ENCODE data around the gene CACNB4. TPM values are rescaled to one million over a fixed set of nuclear protein-coding genes. Genes with fewer than 3 reads are reported as not detected.

The CACNB4 gene
- total and polyA plus RNA-seq, 2 of the 4 experiments (the other 2 are of a cell fraction): 0.12 to 0.36 TPM

DNA sequence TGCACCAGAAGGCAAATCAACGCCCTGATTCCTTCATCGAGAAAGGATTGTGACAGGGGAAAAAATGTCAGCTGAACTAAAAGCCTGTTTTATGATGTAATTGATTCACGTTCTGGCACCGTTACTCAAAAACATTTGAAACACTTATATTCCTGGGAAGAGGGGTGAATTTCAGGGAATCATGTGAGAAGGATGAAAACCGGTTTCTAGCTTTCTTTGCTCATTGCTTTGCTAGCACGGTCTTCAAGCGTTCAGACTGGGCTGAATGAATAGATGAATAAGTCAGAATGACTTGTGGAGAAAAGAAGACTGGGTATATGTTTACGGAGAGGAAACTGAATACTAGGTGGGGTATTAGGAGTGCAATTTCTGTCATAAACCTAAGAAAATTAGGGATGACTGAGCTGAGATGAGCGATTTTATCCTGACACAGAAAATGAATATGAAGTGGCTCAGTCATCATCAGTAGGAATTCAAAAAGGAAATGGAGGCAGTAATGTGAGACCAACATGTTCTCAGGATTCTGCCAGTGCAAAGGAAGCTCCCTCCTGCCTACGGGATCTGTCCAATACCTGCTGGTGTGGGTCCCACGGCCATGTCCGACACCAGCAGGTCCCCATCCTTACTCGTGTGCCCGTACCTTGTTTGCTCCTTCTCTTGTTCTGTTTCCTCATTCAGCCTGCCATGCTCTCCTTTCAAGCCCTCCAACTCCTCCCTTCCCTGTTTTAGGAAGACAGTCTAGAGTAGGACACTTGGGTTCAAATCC lies 146.0 kb downstream of the CACNB4 start:
- Histone ChIP-seq H3K9me1 (ENCODE audit: insufficient read depth, low read length) (no peaks in the 10 kb centered on the region), H4K8ac (ENCODE audit: low read depth in 2 of 2, low read length in 2 of 2) (no peak overlapping the region), H3K23ac (ENCODE audit: low read depth, low read length) (no peak overlapping the region), H2BK20ac (ENCODE audit: low read depth, low read length) (no peak overlapping the region), H3K27me3 (ENCODE audit: control insufficient read depth, insufficient read depth, low read length) (no peaks in the 10 kb centered on the region), H4K91ac (ENCODE audit: insufficient read depth, low read depth, low read length) (no peak overlapping the region), H3K9ac (ENCODE audit: low read depth, low read length) (no peak overlapping the region), H3K4ac (ENCODE audit: low read depth, low read length) (no peak overlapping the region), H3K4me3 (ENCODE audit: insufficient read depth, low read depth, low read length) (no peak overlapping the region), H3K27ac (ENCODE audit: insufficient read depth, low read length) (no peak overlapping the region), H3K14ac (replicated peaks; ENCODE audit: low read depth, low read length) (no peak overlapping the region), H4K5ac (ENCODE audit: low read depth, low read length) (no peak overlapping the region), H4K20me1 (ENCODE audit: insufficient read depth, low read length) (no peaks in the 10 kb centered on the region), H3K9me3 (ENCODE audit: control insufficient read depth, insufficient read depth, low read length) (no peaks in the 10 kb centered on the region), H2BK5ac (ENCODE audit: low read depth, low read length, poor library complexity, severe bottlenecking) (no peak overlapping the region), H3K18ac (ENCODE audit: low read depth, low read length) (no peak overlapping the region), H3K56ac (ENCODE audit: extremely low read depth, insufficient read depth, low read length) (no peak overlapping the region), H3K79me1 (ENCODE audit: low read depth in 1 of 2, low read length in 2 of 2) (no peaks in the 10 kb centered on the region), H2AFZ (replicated peaks; ENCODE audit: low read length, poor library complexity) (no peak overlapping the region), H2AK5ac (ENCODE audit: low read depth, low read length) (no peak overlapping the region), H2BK15ac (ENCODE audit: low read depth, low read length) (no peak overlapping the region), H3K4me1 (ENCODE audit: control insufficient read depth, insufficient read depth, low read length) (no peaks in the 10 kb centered on the region), H2BK120ac (ENCODE audit: low read depth, low read length) (no peak overlapping the region), H2AK9ac (replicated peaks; ENCODE audit: low read depth, low read length, poor library complexity) (no peak overlapping the region), H3K4me2 (ENCODE audit: low read depth, low read length) (no peak overlapping the region), H3K36me3 (ENCODE audit: control insufficient read depth, insufficient read depth, low read length) (no peaks in the 10 kb centered on the region)
- no peak for TF ChIP-seq MAZ (IDR thresholded peaks at IDR 0.05; ENCODE audit: borderline replicate concordance, low read depth, low read length)
- no peak for TF ChIP-seq CHD1 (IDR thresholded peaks at IDR 0.05; ENCODE audit: low read depth, low read length)
- no peak for TF ChIP-seq CEBPB (IDR thresholded peaks at IDR 0.05; ENCODE audit: low read depth, low read length)
- no peak for TF ChIP-seq CTCF (conservative IDR thresholded peaks at IDR 0.05; ENCODE audit: low read depth, low read length)
- TF ChIP-seq, protein P1, sequence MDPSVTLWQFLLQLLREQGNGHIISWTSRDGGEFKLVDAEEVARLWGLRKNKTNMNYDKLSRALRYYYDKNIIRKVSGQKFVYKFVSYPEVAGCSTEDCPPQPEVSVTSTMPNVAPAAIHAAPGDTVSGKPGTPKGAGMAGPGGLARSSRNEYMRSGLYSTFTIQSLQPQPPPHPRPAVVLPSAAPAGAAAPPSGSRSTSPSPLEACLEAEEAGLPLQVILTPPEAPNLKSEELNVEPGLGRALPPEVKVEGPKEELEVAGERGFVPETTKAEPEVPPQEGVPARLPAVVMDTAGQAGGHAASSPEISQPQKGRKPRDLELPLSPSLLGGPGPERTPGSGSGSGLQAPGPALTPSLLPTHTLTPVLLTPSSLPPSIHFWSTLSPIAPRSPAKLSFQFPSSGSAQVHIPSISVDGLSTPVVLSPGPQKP (IDR thresholded peaks at IDR 0.05; ENCODE audit: borderline replicate concordance, low read depth, low read length): no peak
- no peak for TF ChIP-seq MXI1 (IDR thresholded peaks at IDR 0.05; ENCODE audit: borderline replicate concordance, low read depth, low read length)
- TF ChIP-seq NFE2L2 (IDR thresholded peaks at IDR 0.05; ENCODE audit: low read depth, low read length): no peak
- TF ChIP-seq FOS (IDR thresholded peaks at IDR 0.05; ENCODE audit: low read depth, low read length): no peak
- TF ChIP-seq POLR2A (IDR thresholded peaks at IDR 0.05; ENCODE audit: low read depth, low read length): no peak
- no peak for TF ChIP-seq MAFK (IDR thresholded peaks at IDR 0.05; ENCODE audit: low read depth, low read length)
- ChIA-PET CTCF (no interaction called here), POLR2A (ENCODE audit: unreplicated experiment) (no interaction called here)
- dilution Hi-C loops (cut with HindIII; ENCODE audit: low sequenced_read_pairs, unreplicated experiment): no loop called here
- in situ Hi-C loops (cut with MboI; ENCODE audit: low sequenced_read_pairs): no loop called here
- DNase-seq (no peak), ATAC-seq (ENCODE audit: low read depth) (no peak)
- WGBS, 2 experiments (ENCODE audit: extremely low coverage in 2 of 2, insufficient read length in 1 of 2): 75% methylated on average over 2 of the region's 14 CpGs; no CpG with 5 or more reads in 1 of the 2 experiments
- intact Hi-C loops (cut with micrococcal nuclease): no loop called here
- no TSS peak for BruUV-seq (replicated peaks)
